HK-2 (cell line): ENCODE data around the gene LMCD1.
A peak's percentile ranks its signal among the peaks of the same experiment; 100 is the strongest.

Experiments used
- DNase-seq: peaks from one replicate; pipeline ENCODE4 v3.0.0-alpha.2; 2018; ENCODE audit not compliant: unreplicated experiment

Gene LMCD1

DNA sequence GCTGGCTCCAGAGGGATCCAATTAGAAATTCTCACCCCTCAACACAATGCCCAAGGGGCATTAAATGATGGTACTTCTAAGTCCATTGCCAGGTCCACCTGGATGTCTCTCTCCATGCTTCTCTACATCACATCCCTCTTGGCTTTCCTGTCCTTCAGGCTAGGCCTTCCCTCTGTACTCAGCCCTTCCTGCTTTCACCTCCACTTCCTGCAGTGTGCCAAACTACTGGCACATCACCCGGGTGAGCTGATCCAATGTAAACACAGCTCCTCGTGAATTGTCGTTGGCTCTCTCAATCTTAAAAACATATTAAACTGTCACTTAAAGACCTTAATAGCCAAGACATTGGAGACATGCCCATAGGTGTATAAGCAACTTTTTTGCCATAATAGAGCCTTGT is 4.0 kb downstream of the LMCD1 start:
- no peak for DNase-seq

DNA sequence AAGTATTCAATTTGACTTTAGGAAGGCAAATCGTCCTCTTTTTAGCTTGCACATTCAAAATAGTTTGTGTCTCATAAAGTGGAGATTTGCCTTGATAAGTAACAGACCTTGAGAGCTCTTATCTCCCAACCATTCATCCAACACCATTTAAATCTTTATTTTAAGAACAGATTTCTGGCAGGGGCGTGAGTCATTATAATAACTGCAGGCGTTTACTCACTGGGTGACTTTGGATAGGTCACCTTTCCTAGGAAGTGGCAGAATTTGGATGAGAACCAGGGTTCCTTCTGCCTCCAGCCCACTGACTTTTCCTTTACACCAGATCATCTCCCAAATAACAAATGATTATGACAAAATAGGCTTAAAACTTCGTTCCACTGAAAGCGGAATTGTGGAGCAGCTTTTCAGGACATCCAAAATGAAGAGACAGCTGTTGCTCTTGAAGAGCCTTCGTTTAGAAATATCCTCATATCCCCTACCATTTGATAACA is 5.0 kb downstream of the LMCD1 start:
- no peak for DNase-seq

DNA sequence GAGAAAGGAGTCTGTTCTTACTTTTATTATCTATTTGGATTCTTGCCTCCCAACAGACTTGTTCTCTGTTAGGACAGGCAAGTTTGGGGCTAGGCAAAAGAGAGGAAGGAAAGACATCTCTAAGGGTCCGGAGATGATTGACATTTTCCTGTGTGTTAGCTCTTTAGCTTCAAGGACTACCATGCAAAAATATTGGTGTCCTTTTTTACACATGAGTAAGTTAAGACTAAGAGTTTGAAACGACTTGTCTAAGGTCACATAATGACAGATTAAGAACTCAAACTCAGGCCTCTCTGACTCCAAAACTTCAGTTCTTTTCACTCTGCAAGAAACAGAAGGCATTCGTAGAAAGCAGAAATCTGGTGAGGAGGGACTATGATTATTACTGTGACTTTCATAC is 5.9 kb downstream of the LMCD1 start:
- DNase-seq = no peak

DNA sequence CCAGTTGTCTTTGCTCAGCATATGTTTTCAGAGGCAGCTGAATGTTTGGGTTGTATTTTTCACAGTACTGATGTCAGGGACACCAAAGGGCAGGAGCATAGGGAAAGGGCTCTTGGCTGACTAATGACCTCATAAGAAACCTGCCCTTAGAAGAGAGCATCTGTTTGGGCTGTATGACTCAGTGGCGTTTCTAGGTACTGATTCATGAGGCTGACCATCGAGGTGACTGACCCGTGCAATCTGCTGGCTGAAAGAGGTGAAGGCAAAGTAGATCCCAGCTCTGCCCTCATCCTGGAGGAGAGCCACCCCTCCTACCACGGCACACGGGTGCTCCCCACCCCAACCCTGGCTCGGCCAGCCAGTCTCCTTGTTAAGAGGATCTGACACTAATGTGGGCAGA is 8.3 kb downstream of the LMCD1 start:
- DNase-seq = peak; percentile 55

DNA sequence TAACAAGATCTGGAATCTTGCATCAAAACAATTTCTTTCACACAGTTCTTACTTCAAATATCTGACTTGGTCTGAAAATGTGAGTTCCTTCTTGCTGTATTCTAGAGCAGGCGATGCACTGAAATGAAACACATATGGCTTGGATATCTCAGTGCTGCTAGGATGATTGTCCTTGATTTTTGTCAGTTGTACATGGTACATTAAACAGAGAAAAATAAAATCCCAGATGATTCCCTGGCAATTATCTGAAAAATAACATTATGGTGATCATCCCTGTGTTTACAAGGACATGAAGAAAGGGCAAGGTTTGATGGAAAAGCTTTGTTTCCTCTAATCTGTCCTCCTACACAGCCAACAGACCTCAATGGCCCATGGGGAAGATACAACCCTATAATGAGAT is 10.6 kb downstream of the LMCD1 start:
- no peak for DNase-seq

DNA sequence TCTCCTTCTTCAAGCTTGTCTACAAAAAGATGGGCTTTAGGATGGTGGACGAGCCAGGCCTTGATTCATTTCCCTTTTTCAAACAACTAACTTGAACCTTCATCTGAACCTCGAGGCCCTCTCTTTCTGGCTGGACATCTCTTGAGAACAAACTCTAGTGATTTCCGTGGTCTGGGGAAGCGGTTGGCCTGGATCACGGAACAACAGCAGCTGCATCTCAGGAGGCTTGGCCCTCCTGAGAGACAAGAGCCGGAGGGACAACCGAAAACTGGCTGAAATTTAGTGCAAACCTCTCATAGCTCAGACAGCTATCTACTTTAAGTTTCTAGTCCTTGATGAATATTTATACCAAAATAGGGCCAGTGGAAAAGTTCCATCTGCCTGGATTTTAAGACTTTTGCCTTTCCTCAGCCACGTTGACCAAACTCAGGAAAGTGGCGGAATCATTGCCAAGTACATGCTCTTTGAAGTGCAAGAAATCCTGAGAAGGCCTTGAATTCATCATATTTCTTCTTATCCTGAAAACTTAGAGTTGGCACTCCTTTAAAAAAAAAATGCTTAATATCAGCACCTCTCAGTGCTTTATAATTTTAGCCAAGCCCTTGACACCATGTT is 14.5 kb downstream of the LMCD1 start:
- no peak for DNase-seq

DNA sequence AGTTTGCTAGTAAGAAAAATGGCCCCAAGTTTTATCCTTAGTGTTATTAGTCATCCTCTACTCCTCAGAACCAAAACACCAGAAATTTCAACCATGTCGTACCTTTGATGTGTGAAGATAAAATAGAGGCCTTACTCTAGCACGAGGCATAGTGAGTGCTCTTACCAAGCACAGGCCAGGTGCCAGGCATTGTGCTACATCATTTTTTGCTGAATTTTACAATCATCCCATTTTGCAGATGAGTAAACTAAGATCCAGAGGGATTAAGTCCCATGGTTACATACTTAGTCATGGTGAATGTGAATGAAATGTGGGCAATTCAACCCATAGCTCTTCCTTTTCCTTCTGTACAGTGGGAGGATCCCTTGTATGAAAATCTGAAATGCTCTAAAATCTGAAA is 15.2 kb downstream of the LMCD1 start:
- DNase-seq = no peak

DNA sequence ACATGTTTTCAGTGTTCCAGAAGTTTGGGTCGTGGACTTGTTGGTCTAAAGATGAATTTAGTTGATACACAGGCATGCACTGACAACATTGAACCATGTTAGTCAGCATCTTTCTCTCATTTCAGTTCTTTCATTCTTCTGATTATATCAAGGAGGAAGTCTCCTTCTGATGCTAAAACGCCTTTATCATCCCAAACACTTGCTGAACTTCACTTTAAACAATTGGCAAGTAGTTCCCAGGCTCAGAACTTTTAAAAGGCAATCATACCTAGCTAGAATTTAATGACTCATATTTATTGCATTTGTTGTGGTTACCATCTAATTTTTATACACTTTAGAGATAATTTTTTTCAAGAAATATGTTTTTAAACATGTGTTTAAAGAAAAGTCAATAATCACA is 15.9 kb downstream of the LMCD1 start:
- no peak for DNase-seq

DNA sequence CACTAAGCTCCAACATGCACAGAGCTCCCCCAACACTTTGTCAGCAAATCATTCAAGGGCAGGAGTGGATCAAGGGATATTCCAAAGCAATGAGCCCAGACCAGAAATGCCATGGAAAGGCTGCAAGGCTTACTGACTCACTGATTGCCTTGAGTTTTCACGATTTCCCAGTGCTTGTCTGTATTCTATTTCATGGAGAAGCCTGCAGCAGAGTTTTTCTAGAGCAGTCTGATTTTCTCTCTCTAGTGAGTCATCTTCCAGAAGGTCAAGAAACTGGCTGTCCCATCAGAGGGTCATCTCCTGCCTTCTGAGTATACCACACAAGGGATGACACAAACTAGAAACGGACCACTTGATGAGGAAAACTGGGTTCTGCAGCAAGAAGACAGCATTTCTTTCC is 16.5 kb downstream of the LMCD1 start:
- DNase-seq = no peak

DNA sequence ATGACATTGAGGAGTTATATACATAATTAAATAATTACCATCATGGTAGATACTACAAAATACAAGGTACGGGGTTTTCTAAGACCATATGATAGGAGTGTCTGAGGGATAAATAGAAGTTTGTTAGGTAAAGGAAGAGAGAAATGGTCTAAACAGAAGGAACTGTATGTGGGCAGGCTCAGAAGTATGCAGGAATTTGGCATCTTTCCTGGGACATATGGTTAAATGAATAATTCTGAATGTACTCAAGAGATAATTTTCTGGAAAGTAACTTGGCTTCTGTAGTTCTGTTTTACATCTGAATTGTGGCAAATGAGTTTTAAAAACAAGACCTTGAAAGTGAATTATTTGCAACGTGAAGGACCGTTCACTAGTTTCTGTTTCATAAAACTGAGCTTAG is 17.5 kb downstream of the LMCD1 start:
- DNase-seq = no peak

DNA sequence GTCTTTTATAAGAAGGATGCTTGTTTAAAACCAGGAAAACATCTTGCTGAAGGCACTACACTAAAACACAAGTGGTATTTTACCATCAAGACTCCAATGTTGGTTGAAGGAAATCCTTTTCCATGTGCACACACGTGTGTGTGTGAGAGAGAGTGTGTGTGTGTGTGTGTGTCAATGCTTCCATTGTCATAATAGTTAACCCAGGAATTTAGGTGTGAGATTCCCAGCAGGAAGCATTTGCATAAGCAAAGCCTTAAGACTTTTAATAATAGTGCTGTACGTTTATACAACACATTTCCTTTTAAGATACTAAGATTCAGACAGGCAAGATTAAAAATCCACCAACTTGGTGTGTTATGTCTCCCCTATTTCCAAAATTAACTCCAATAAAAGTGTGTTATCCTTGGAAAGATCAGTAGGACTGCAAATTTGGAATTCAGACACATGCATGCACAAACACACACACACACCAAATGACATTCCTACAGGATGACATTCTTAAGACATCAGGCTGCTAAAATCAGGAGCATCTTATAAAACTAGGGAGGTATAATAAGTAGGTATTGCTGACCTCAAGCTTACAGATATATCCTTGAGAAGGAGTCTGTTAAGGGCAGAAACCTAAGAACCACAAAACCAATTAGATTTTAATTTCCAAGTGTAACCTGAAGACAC is 18.3 kb downstream of the LMCD1 start:
- no peak for DNase-seq

DNA sequence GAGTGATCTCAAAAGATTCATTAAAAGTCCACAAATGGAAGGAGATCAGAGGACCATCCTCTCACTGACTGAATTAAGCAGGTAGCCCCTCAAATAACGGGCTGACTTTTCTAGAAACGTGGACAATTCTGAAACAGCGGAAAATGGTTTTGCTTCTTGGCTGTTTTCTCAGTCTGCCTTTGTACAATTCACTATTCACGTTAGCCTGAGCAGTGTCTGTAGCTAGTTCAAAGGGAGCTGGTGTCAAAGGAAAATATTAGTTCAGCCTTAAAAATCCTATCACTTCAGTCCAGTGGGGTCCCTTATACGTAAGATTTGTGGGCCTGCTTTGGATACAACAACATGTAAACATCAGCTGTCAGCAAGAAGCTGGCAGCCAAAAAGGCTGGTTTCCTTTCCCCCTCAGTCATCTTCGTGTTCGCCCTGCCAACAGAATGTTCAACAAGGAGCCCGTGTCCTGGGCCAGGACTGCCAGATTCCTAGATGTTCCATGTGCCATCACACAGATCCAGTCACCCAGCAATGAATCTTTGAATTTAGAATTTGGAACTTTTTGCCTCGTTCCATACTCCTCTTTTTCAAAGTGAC is 19.3 kb downstream of the LMCD1 start:
- DNase-seq = no peak

DNA sequence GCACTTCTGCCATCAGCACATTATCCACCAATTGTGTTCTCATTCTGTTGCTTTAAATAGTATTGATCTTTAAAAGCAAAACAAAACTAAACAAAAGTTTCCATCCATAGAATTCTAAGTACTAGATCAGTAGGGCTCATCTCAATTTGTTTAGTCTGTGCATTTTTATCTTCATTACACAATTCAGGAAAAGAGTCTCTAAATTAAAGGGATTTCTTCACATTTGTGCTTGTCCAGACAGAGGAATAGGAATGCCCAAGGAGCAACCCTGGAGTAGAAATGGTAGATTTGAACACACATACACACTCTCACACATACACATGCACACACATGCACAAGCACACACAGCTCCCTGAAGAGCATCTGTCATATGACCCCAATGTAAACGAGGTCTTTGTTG is 21.4 kb downstream of the LMCD1 start:
- DNase-seq = no peak

DNA sequence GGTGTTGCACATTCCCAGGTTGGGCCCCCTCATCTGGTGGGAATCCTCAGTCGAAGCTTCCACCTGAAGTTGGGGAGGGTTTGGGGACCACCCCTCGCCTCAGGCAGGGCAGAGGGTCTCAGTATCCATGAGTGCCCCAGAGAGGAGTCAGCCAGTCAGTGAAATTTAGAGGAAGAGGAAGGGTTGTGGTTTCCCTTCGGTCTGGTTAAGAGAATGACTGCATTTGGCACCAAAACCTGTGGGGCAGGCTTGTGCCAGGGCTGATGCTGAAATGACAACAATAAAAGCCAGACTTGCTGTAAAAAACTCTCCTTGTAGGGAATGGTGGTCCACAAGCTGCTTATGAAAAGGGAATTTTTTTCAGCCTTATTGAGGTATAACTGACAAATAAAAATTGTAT is 22.6 kb downstream of the LMCD1 start:
- no peak for DNase-seq

DNA sequence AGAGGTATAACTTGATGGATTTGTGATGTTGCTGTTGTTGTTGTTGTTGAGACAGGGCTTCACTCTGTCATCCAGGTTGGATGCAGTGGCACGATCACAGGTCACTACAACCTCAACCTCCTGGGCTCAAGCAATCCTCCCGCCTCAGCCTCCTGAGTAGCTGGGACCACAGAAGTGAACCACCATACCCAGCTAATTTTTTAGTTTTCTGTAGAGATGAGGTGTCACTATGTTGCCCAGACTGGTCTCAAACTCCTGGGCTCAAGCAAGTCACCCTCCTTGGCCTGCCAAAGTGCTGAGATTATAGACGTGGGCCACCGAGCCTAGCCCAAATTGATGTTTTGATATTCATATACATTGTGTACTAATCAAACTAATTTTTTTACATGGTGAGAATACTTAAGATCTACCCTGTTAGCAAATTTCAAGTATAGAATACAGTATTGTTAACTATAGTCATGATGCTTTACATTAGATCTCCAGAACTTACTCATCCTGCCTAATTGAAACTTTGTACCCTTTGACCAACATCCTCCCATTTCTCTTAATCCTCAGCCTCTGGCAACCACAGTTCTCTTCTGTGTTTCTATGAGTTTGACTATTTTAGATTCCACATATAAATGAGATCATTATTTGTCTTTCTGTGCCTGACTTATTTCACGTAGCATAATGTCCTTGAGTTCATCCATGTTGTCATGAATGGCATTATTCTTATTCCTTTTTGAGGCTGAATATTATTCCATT is 23.2 kb downstream of the LMCD1 start:
- DNase-seq = no peak

DNA sequence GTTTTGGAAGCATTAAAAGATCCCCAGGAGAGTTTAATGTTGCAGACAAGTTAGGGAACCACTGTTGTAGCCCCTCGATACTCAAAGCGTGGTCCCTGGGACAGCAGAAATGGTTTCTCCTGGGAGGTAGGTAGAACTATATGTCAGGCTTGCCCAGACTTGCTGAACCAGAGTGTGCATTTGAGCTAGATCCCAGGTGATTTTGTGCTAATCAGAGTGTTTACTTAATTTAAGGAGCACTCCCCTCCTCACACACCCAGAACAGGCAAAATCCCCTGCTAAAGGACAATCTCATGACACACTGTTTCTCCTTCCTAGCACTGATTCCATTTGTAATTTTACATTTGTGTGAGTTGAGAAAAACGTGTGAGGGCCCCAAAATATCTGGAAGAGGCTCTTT is 24.3 kb downstream of the LMCD1 start:
- DNase-seq = no peak

DNA sequence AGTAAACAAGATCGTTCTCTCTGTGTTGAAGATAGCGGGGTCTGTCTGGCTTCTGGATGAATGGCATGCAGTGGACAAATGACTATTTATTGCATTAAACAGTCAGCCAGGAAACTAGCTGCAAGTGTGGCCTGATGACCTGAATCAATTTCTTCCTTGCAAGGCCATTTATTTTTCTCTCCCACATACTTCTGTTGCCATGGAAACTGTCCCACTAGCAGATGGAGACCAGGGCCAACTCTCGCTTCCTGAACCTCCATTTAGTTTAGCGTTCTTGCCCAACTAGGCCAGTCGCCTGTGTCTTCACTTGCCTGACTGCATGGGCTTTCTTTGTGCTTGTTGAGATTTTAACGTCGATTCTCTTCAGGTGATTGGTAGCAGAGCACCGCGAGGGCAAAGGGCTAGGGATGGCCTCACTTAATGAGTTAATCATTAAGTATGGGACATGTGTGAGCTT is 27.6 kb downstream of the LMCD1 start:
- no peak for DNase-seq

DNA sequence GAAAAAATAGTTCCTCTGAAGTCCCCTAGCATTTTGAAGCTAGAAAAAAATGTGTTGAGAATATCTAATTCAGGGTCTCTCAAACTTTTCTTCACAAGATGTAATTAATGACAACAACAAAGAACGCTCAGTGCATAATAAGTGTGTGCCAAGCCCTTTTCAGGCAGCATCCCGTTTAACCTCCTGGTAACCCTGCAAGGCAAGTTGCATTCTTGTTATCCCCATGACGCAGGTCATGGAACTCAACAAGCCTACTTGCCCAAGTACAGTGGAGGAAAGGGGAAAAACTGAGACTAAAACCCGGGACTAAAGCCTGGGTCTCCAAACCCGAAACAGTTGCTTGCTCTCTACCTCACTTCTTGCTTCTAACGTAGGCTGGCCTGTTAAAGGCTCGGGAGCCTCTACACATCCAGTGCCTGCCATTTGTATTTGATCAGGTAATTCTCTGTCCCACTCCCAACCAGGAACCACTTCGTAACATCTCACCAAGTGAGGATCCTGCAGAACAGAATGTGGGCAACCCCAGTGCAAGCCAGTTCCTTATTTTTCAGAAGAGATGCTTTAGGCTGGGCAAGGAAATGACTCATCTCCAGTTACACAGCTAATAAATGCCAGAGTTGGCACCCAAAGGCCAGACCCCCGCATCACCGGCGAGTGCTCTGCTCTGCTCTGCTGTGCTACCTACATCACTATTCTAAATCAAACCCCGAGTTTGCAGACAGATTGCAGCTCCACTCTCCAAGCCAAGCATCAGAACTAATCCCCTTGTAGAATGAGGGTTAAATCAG is 28.3 kb downstream of the LMCD1 start:
- no peak for DNase-seq

DNA sequence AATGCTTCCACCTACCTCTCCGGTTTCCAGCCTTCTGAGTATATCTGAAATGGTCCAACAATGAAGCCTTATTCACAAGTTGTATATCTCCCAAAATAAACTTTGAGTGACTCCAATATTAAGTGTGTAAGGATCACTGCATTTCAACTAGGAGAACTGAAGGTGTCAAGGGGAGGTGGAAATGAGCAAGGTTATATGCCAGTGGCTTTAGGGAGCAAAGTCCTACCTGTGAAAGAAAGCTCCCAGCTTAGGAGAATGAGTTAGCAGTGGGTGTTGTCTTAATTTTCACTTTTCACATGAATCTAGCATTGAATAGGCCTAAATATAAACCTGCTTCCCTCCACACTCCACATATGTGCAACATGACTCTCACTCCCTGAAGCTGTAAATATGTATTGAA is 29.0 kb downstream of the LMCD1 start:
- DNase-seq = no peak

DNA sequence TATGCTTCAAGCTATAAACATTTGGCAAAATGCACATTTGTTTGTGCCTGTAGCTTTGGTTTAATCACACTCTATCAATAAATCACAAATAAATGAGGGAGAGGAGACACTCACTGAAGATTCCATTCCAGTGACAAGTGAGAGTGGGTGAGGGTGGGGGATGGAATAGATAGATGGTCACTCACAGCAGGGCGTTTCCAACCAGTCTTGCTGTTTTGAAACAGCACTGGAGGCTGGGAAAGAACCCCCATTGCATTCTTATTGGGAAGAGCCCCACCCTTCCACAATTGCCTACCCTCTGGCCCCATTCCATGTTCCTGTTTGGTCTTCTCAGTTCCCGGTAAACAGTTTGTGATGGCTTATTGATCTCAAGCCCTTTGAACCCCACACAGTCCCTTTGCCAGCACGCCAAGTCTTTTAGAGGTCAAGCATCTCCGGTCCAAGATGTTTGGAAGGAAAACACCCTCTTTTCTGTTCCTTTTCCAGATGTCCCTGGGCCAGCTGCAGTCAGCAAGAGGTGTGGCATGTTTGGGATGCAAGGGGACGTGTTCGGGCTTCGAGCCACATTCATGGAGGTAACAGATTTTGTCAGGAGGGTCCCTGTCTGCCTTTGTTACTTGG is 30.7 kb downstream of the LMCD1 start:
- DNase-seq = no peak
